ENCODE measurements around the gene KLRC3. TPM values are rescaled to one million over a fixed set of nuclear protein-coding genes. Genes with fewer than 3 reads are reported as not detected.
"Not testable (repeated sequence)": the region's sequence is repeated elsewhere in the genome, so short reads cannot be mapped to it uniquely, and the experiment has no call there.

Gene KLRC3
- 7.1 TPM for total RNA-seq

GRCh38 chr12:10420334-10420733, at the start of gene KLRC3:
Gene KLRC3, minus strand, starts transcription at chr12:10420595. Its CDS starts 45 bp downstream, at chr12:10420550.
- not testable (repeated sequence) for H3K4me1 ChIP-seq (ENCODE audit: insufficient read depth, low read length); H3K27me3 ChIP-seq (ENCODE audit: insufficient read depth, low read length); H3K4me3 ChIP-seq (ENCODE audit: low read length); H3K9me3 ChIP-seq (ENCODE audit: low read depth, low read length)

- Histone ChIP-seq H3K27me3 (ENCODE audit: insufficient read depth, low read length) (no peaks in the 10 kb centered on the region), H3K4me3 (ENCODE audit: low read length) (no peak overlapping the region), H3K4me1 (ENCODE audit: insufficient read depth, low read length) (no peaks in the 10 kb centered on the region), H3K9me3 (ENCODE audit: low read depth, low read length) (no peaks in the 10 kb centered on the region)
Observed at GRCh38 chr12:10469701-10470100, 49.3 kb upstream of the KLRC3 start.

GRCh38 chr12:10466311-10466710, 45.9 kb upstream of the KLRC3 start:
- Histone ChIP-seq H3K4me1 (ENCODE audit: insufficient read depth, low read length) (no peaks in the 10 kb centered on the region), H3K27me3 (ENCODE audit: insufficient read depth, low read length) (no peaks in the 10 kb centered on the region), H3K4me3 (ENCODE audit: low read length) (no peak overlapping the region), H3K9me3 (ENCODE audit: low read depth, low read length) (no peaks in the 10 kb centered on the region)

GRCh38 chr12:10457760-10458159, 37.4 kb upstream of the KLRC3 start:
- H3K9me3 ChIP-seq (ENCODE audit: low read depth, low read length): peaks cover 21% of the 10 kb centered on the region
- no peaks in the 10 kb centered on the region for H3K4me1 ChIP-seq (ENCODE audit: insufficient read depth, low read length)
- no peaks in the 10 kb centered on the region for H3K27me3 ChIP-seq (ENCODE audit: insufficient read depth, low read length)
- no peak overlapping the region for H3K4me3 ChIP-seq (ENCODE audit: low read length)

GRCh38 chr12:10456856-10457255, 36.5 kb upstream of the KLRC3 start:
- no peak overlapping the region for H3K4me3 ChIP-seq (ENCODE audit: low read length)
- no peaks in the 10 kb centered on the region for H3K4me1 ChIP-seq (ENCODE audit: insufficient read depth, low read length)
- peaks cover 21% of the 10 kb centered on the region for H3K9me3 ChIP-seq (ENCODE audit: low read depth, low read length)
- H3K27me3 ChIP-seq (ENCODE audit: insufficient read depth, low read length): no peaks in the 10 kb centered on the region

- Histone ChIP-seq H3K9me3 (ENCODE audit: low read depth, low read length) (peaks cover 21% of the 10 kb centered on the region), H3K4me3 (ENCODE audit: low read length) (no peak overlapping the region), H3K4me1 (ENCODE audit: insufficient read depth, low read length) (no peaks in the 10 kb centered on the region), H3K27me3 (ENCODE audit: insufficient read depth, low read length) (no peaks in the 10 kb centered on the region)
Observed at GRCh38 chr12:10455766-10456165, 35.4 kb upstream of the KLRC3 start.

- no peaks in the 10 kb centered on the region for H3K4me1 ChIP-seq (ENCODE audit: insufficient read depth, low read length)
- no peaks in the 10 kb centered on the region for H3K27me3 ChIP-seq (ENCODE audit: insufficient read depth, low read length)
- peaks cover 21% of the 10 kb centered on the region for H3K9me3 ChIP-seq (ENCODE audit: low read depth, low read length)
- no peak overlapping the region for H3K4me3 ChIP-seq (ENCODE audit: low read length)
Observed at GRCh38 chr12:10454531-10454930, 34.1 kb upstream of the KLRC3 start.

- Histone ChIP-seq H3K4me3 (ENCODE audit: low read length) (no peak within 1 kb of the TSS), H3K27me3 (ENCODE audit: insufficient read depth, low read length) (no peaks in the 10 kb centered on the region), H3K4me1 (ENCODE audit: insufficient read depth, low read length) (no peaks in the 10 kb centered on the region)
Observed at GRCh38 chr12:10453156-10453555, 32.8 kb upstream of the KLRC3 start, which contains the start of gene KLRC1. Gene KLRC1, minus strand, starts transcription at chr12:10453377. Its CDS starts 2,221 bp downstream, at chr12:10451156.

GRCh38 chr12:10448236-10448635, 27.8 kb upstream of the KLRC3 start:
- H3K9me3 ChIP-seq (ENCODE audit: low read depth, low read length): no peaks in the 10 kb centered on the region
- H3K4me3 ChIP-seq (ENCODE audit: low read length): no peak overlapping the region
- no peaks in the 10 kb centered on the region for H3K27me3 ChIP-seq (ENCODE audit: insufficient read depth, low read length)

More at GRCh38 chr12:10453156-10453555, 32.8 kb upstream of the KLRC3 start, which contains the start of gene KLRC1:
- peaks cover 21% of the 10 kb centered on the region for H3K9me3 ChIP-seq (ENCODE audit: low read depth, low read length)

GRCh38 chr12:10446052-10446451, 25.7 kb upstream of the KLRC3 start:
- not testable (repeated sequence) for H3K9me3 ChIP-seq (ENCODE audit: low read depth, low read length); H3K4me3 ChIP-seq (ENCODE audit: low read length); H3K4me1 ChIP-seq (ENCODE audit: insufficient read depth, low read length); H3K27me3 ChIP-seq (ENCODE audit: insufficient read depth, low read length)

More at GRCh38 chr12:10448236-10448635, 27.8 kb upstream of the KLRC3 start:
- no peaks in the 10 kb centered on the region for H3K4me1 ChIP-seq (ENCODE audit: insufficient read depth, low read length)

GRCh38 chr12:10441144-10441543, 20.7 kb upstream of the KLRC3 start:
- not testable (repeated sequence) for H3K9me3 ChIP-seq (ENCODE audit: low read depth, low read length); H3K27me3 ChIP-seq (ENCODE audit: insufficient read depth, low read length); H3K4me3 ChIP-seq (ENCODE audit: low read length); H3K4me1 ChIP-seq (ENCODE audit: insufficient read depth, low read length)

GRCh38 chr12:10439608-10440274, 19.3 kb upstream of the KLRC3 start:
- not testable (repeated sequence) for H3K27me3 ChIP-seq (ENCODE audit: insufficient read depth, low read length); H3K4me3 ChIP-seq (ENCODE audit: low read length); H3K9me3 ChIP-seq (ENCODE audit: low read depth, low read length); H3K4me1 ChIP-seq (ENCODE audit: insufficient read depth, low read length)

GRCh38 chr12:10437601-10438000, 17.2 kb upstream of the KLRC3 start:
- H3K27me3 ChIP-seq (ENCODE audit: insufficient read depth, low read length); H3K4me3 ChIP-seq (ENCODE audit: low read length); H3K4me1 ChIP-seq (ENCODE audit: insufficient read depth, low read length); H3K9me3 ChIP-seq (ENCODE audit: low read depth, low read length): not testable (repeated sequence)

- not testable (repeated sequence) for H3K4me3 ChIP-seq (ENCODE audit: low read length); H3K9me3 ChIP-seq (ENCODE audit: low read depth, low read length); H3K27me3 ChIP-seq (ENCODE audit: insufficient read depth, low read length); H3K4me1 ChIP-seq (ENCODE audit: insufficient read depth, low read length)
Observed at GRCh38 chr12:10435816-10436215, 15.4 kb upstream of the KLRC3 start, which contains the start of gene KLRC2. Gene KLRC2, minus strand, starts transcription at chr12:10436010. Its CDS starts 24 bp downstream, at chr12:10435986.

- H3K27me3 ChIP-seq (ENCODE audit: insufficient read depth, low read length); H3K4me1 ChIP-seq (ENCODE audit: insufficient read depth, low read length); H3K4me3 ChIP-seq (ENCODE audit: low read length); H3K9me3 ChIP-seq (ENCODE audit: low read depth, low read length): not testable (repeated sequence)
Observed at GRCh38 chr12:10430623-10431022, 10.2 kb upstream of the KLRC3 start.

GRCh38 chr12:10425938-10426337, 5.5 kb upstream of the KLRC3 start:
- not testable (repeated sequence) for H3K4me3 ChIP-seq (ENCODE audit: low read length); H3K4me1 ChIP-seq (ENCODE audit: insufficient read depth, low read length); H3K9me3 ChIP-seq (ENCODE audit: low read depth, low read length); H3K27me3 ChIP-seq (ENCODE audit: insufficient read depth, low read length)

Data from mononuclear cell (primary cell).